K562 (cell line): Measurements from ENCODE around the gene ILKAP. TPM values are rescaled to one million over a fixed set of nuclear protein-coding genes. Genes with fewer than 3 reads are reported as not detected.

Experiments used
- CBX1 ChIP-seq: sonication (generic); IDR thresholded peaks from 2 replicates; pipeline ENCODE4 v1.6.1; 2016; ENCODE audit warnings: antibody characterized with exemption, low read depth, mild to moderate bottlenecking
- CEBPG ChIP-seq, 3 experiments: fragments of 200-800 bp in 1 of 3; sonication (Bioruptor generic) in 1 of 3; sonication (generic) in 1 of 3; formaldehyde crosslinking in 1 of 3; IDR thresholded peaks in 2 of 3; conservative IDR thresholded peaks in 1 of 3; 2 replicates each; pipeline versions ENCODE4 v1.6.1 to v1.8.0; 2016 to 2022; ENCODE audit warnings: missing compliant biosample characterization in 2 of 3, missing genetic modification characterization in 2 of 3, mild to moderate bottlenecking in 1 of 3, missing genetic modification reagents in 1 of 3
- CREM ChIP-seq: IDR thresholded peaks from 2 replicates; pipeline ENCODE4 v1.6.1; 2014; ENCODE audit warnings: antibody characterized with exemption, low read depth
- DACH1 ChIP-seq: fragments of 450-650 bp; IDR thresholded peaks from 2 replicates; pipeline ENCODE4 v1.6.1; 2018; ENCODE audit not compliant: partially characterized antibody
- EP400 ChIP-seq: fragments of 450-650 bp; IDR thresholded peaks from 2 replicates; pipeline ENCODE4 v1.6.1; 2017; ENCODE audit warnings: antibody characterized with exemption, mild to moderate bottlenecking, moderate library complexity
- GMEB1 ChIP-seq: fragments of 250-450 bp; sonication (Bioruptor Pico); IDR thresholded peaks from 2 replicates; pipeline ENCODE4 v1.4.0; 2020; ENCODE audit warnings: mild to moderate bottlenecking
- L3MBTL2 ChIP-seq: fragments of 450-650 bp; IDR thresholded peaks from 2 replicates; pipeline ENCODE4 v1.6.1; 2016; ENCODE audit warnings: mild to moderate bottlenecking, moderate library complexity
- LCOR ChIP-seq: sonication (generic); formaldehyde crosslinking; IDR thresholded peaks from 2 replicates; pipeline ENCODE4 v1.8.0; 2022; ENCODE audit warnings: mild to moderate bottlenecking, missing genetic modification reagents
- MED1 ChIP-seq: sonication (generic); formaldehyde crosslinking; IDR thresholded peaks from 2 replicates; pipeline ENCODE4 v1.8.1; 2023; ENCODE audit warnings: missing genetic modification reagents, borderline replicate concordance
- NFIC ChIP-seq: fragments of 450-650 bp; IDR thresholded peaks from 2 replicates; pipeline ENCODE4 v1.6.1; 2017; ENCODE audit warnings: mild to moderate bottlenecking, inconsistent platforms
- NR2C2 ChIP-seq, 2 experiments: fragments of 200-800 bp in 1 of 2; sonication (Bioruptor generic) in 1 of 2; sonication (generic) in 1 of 2; formaldehyde crosslinking in 1 of 2; IDR thresholded peaks; 2 replicates each; pipeline versions ENCODE4 v1.6.1 to v1.8.0; 2016 to 2022; ENCODE audit warnings: mild to moderate bottlenecking in 1 of 2, missing compliant biosample characterization in 1 of 2, missing genetic modification characterization in 1 of 2, missing genetic modification reagents in 1 of 2
- PHTF2 ChIP-seq: fragments of 250-450 bp; sonication (Bioruptor Pico); IDR thresholded peaks from 2 replicates; pipeline ENCODE4 v1.5.0; 2021; ENCODE audit warnings: mild to moderate bottlenecking
- PREB ChIP-seq: sonication (generic); formaldehyde crosslinking; IDR thresholded peaks from 2 replicates; pipeline ENCODE4 v1.8.1; 2023; ENCODE audit warnings: mild to moderate bottlenecking, missing genetic modification reagents
- TCF3 ChIP-seq: sonication (generic); formaldehyde crosslinking; IDR thresholded peaks from 2 replicates; pipeline ENCODE4 v1.4.0; 2020; ENCODE audit warnings: mild to moderate bottlenecking, missing genetic modification reagents
- ZFP30 ChIP-seq: fragments of 250-450 bp; sonication (Bioruptor Pico); IDR thresholded peaks from 2 replicates; pipeline ENCODE4 v1.8.0; 2022; ENCODE audit warnings: moderate library complexity, mild to moderate bottlenecking, inconsistent platforms, borderline replicate concordance
- ZNF277 ChIP-seq: fragments of 250-450 bp; sonication (Bioruptor Pico); IDR thresholded peaks from 2 replicates; pipeline ENCODE4 v1.8.0; 2022; ENCODE audit warnings: inconsistent platforms, mild to moderate bottlenecking, moderate library complexity, borderline replicate concordance
- ZNF592 ChIP-seq: fragments of 450-650 bp; IDR thresholded peaks from 2 replicates; pipeline ENCODE4 v1.6.1; 2017; ENCODE audit warnings: antibody characterized with exemption, mild to moderate bottlenecking
- ZNF766 ChIP-seq: fragments of 200-800 bp; sonication (Bioruptor generic); conservative IDR thresholded peaks from 2 replicates; pipeline ENCODE4 v1.6.1; 2016; ENCODE audit warnings: missing genetic modification characterization, missing compliant biosample characterization
- polyA plus RNA-seq, 8 experiments: library from polyadenylated mRNA; depleted of rRNA in 4 of 8; stranded (reverse) in 5 of 8; unstranded in 3 of 8; fragments of >200 nt; fragmentation: Nextera tagmentation in 2 of 8; fragmentation: Illumina TruSeq in 1 of 8; extraction: Ambion mirVana in 2 of 8; extraction: Trizol in 1 of 8; gene quantifications; 2 replicates each; pipeline versions ENCODE4 v1.2.1 to v1.2.3, GENCODE V29; 2011 to 2014; ENCODE audit warnings: inconsistent platforms in 1 of 8, missing spikeins in 1 of 8
- total RNA-seq, 7 experiments: library from RNA; depleted of rRNA in 6 of 7; stranded (reverse); fragments of >200 nt in 6 of 7; fragmentation: Illumina TruSeq in 2 of 7; extraction: Trizol in 2 of 7; gene quantifications; 2 replicates each; pipeline versions ENCODE4 v1.2.1 to v1.2.3, GENCODE V29; 2011 to 2021; ENCODE audit warnings: low replicate concordance in 1 of 7

Gene ILKAP
- total and polyA plus RNA-seq, 9 of the 15 experiments (the other 6 are each of a cell fraction or from before 2014, with no cell fraction given) = 3.1 to 43.9 (median 20.7) TPM

GRCh38 chr2:238169048-238169707 is 34.3 kb downstream of the ILKAP start (continued):
- TF ChIP-seq LCOR (CRISPR knock-in tag) = no peak
- TF ChIP-seq GMEB1 (CRISPR knock-in tag) = no peak
- no peak for TF ChIP-seq CREM
- no peak for TF ChIP-seq PREB (CRISPR knock-in tag)
- TF ChIP-seq PHTF2 (CRISPR knock-in tag) = no peak
- TF ChIP-seq TCF3 (CRISPR knock-in tag) = no peak
- TF ChIP-seq L3MBTL2 = peak; percentile 87
- no peak for TF ChIP-seq ZFP30 (CRISPR knock-in tag)
- peak; percentile 68; the same call in 1 of the 2 replicates for TF ChIP-seq NFIC
- TF ChIP-seq MED1 (CRISPR knock-in tag) = no peak
- no peak for TF ChIP-seq DACH1
- peak; percentile 73 for TF ChIP-seq EP400
- TF ChIP-seq NR2C2 (CRISPR knock-in tag; IDR thresholded peaks at IDR 0.05) = no peak
- TF ChIP-seq NR2C2 (tag; IDR thresholded peaks at IDR 0.05) = peak; percentile 63; the same call in 1 of the 2 replicates
- TF ChIP-seq CBX1 = no peak
- 0 out of 2 replicates have a peak, but pooled peaks have one; percentile 1 for TF ChIP-seq ZNF766 (CRISPR knock-in tag)
- peak; percentile 75 for TF ChIP-seq ZNF592
- no peak for TF ChIP-seq ZNF277 (CRISPR knock-in tag)
- TF ChIP-seq CEBPG (CRISPR knock-in tag; IDR thresholded peaks at IDR 0.05) = peak; percentile 78; the same call in 1 of the 2 replicates
- peak; percentile 83 to 85 for TF ChIP-seq CEBPG (tag; conservative IDR thresholded peaks at IDR 0.05 in 1 of 2, IDR thresholded peaks at IDR 0.05 in 1 of 2)
